NT2/D1 (cell line): Measurements from ENCODE around the gene BIN1.

Experiments
- YY1 ChIP-seq: IDR thresholded peaks from 2 replicates; pipeline ENCODE4 v1.6.1; 2011; ENCODE audit not compliant: insufficient read length, insufficient read depth
- ZNF274 ChIP-seq: IDR thresholded peaks from 2 replicates; pipeline ENCODE4 v1.6.1; 2011; ENCODE audit warnings: mild to moderate bottlenecking, low read depth, low read length

GRCh38 chr2:127125821-127126220, 18.9 kb upstream of the BIN1 start:
- no peak for TF ChIP-seq YY1
- no peak for TF ChIP-seq ZNF274
